ENCODE data around the gene ACAA1.
"Not testable (repeated sequence)": the region's sequence is repeated elsewhere in the genome, so short reads cannot be mapped to it uniquely, and the experiment has no call there.

The ACAA1 gene

DNA sequence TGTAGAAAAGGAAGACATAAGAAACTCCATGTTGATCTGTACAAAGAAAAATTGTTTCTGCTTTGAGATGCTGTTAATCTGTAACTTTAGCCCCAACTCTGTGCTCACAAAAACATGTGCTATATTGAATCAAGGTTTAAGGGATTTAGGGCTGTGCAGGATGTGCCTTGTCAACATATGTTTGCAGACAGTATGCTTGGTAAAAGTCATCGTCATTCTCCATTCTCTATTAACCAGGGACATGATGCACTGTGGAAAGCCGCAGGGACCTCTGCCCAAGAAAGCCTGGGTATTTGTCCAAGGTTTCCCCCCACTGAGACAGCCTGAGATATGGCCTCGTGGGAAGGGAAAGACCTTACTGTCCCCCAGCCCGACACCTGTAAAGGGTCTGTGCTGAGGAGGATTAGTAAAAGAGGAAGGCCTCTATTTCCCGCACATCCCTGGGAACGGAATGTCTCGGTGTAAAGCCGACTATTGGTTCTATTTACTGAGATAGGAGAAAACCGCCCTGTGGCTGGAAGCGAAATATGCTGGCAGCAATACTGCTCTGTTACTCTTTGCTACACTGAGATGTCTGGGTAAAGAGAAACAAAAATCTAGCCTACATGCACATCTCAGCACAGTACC lies 2.3 kb downstream of the ACAA1 start:
- not testable (repeated sequence) for DNase-seq

- no peak for DNase-seq
Observed at GRCh38 chr3:38133557-38134405, 3.1 kb downstream of the ACAA1 start.

DNA sequence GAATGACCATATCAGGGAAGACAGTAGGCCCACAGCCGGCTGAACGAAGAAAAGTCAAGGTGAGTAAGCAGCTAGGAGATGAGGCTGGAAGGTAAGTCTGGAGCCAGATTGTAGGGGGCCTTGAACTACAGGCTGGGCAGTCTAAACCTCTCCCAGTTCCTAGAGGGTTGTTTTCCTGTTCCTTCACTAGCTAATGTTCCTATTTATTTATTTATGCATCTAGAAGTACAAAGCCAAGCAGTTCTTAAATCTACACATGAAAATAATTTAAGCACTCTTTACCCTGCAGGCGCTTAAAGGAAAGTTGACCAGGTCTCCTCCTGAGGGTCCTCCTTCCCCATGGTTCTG lies 3.7 kb downstream of the ACAA1 start:
- DNase-seq, result no peak

- no peak for DNase-seq
Observed at GRCh38 chr3:38131621-38132369, 5.1 kb downstream of the ACAA1 start.

DNA sequence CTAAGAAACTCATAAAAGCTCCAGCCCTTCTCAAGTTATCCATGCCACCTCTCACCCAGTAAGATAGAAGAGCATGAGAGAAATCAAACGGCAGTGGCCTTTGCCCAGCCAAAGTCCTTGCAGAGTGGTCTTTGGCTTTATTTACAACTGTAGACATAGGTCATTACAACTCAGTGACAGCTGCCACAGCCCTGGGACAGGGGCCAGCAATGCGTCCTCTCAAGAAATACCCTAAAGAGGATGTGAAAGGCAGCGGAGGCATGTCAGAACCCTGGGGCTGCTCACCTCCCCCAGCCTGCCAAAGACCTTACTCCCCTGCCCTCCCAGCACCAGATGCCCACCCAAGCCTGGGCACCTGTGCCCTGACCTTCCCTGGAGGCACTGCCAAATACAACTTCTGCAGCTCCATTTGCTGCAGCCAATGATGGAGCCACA lies 6.3 kb downstream of the ACAA1 start:
- DNase-seq, result no peak

DNA sequence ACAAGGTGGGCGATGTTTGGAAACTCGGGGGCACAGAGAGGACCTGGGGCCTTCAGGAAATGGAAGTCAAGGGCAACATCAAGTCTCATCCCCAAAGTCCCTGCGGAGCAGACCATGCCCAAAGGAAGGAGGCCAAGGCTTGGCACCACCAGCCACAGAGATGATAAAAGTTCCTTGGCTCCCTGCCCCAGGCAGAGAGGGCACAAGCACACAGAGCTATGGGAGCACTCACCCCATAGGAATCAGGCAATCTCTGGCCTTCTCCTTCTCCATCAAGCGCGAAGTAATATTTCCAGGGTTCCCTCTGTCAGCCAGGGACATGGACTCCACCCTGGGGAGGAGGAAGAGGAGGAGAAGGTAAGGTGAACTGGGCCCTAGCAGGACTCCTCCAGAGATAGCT lies 7.9 kb downstream of the ACAA1 start:
- DNase-seq, result no peak

DNA sequence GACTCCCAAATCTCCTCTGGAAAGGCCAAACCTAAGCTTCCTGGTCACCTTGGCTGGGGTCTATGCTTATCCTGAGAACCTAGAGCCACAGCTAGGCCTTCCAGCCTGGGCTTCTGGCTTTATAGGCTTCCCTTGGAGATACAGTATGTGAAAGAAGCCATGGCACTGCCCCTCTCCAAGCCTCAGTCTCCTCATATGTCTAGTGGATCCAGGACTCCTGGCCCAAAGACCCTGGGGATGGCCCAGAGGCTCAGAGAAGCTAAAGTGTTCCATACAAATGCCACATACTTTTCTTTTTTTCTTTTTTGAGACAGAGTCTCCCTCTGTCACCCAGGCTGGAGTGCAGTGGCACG lies 8.6 kb downstream of the ACAA1 start:
- no peak for DNase-seq

GRCh38 chr3:38127611-38128302 lies 9.2 kb downstream of the ACAA1 start:
- DNase-seq, result no peak

- no peak for DNase-seq
Observed at GRCh38 chr3:38126121-38126892, 10.6 kb downstream of the ACAA1 start.

DNA sequence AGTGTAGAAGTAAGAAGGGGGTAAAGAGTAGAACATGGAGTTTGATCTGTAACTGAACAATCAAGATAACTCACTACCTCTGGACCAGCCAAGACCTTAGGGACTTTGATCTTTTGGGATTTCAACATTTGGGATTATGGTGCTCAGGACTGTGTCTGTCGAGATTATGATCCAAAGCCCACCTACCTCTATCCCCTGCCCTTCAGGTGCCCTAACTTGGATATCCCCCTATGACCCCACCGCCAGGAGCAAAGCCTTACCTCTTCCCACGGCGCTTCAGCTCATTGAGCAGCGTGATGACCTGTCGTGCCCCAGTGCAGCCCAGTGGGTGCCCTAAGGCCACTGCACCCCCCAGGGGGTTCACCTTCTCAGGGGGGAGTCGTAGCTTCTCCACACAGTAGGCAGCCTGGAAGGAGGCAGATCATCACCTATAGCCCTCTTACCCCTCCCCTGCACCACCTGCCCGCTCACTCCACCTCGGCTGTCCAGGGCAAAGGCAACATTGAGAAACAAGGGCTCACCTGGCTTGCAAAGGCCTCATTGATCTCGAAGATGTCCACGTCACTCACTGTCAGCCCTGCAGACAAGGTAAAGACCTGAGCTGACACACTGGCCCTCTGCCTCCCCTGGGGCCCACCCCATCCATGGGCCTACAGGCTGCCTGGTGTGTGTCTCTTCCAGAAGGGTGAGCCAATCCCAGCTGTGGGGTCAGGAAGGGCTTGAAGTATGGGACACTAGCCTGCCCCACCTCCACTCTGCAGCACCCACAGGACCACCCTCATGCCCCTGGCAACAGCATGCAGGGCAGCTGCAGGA lies 11.4 kb downstream of the ACAA1 start:
- DNase-seq, result no peak

DNA sequence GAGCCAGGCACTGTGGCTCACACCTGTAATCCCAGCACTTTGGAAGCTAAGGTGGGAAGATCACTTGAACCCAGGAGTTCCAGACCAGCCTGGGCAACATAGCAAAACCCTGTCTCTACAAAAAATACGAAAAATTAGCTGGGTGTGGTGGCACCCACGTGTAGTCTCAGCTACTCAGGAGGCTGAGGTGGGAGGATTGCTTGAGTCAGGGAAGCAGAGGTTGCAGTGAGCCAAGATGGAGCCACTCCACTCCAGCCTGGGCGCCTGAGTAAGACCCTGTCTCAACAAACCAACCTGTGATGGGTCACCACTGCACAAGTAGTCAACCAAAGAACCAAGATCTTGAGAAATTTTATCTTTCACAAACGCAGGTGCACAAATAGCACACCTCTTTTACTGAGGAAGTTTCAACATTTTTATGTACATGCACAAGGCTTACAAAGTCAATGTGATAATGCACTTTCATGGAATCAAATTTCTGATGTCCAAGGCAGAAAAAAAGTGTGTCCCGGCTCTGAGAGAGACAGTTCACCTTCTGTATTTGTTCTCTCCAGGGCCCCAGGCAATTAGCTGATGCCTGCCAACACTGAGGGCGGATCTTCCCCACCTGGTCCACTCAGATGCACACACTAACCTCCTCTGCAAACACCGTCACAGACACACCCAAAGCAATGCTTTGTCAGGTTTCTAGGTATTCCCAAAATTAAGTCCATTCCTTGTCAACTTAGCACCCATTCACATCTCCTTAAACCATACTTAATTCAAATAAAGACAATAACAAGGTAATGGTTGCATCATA lies 12.4 kb downstream of the ACAA1 start:
- no peak for DNase-seq

DNA sequence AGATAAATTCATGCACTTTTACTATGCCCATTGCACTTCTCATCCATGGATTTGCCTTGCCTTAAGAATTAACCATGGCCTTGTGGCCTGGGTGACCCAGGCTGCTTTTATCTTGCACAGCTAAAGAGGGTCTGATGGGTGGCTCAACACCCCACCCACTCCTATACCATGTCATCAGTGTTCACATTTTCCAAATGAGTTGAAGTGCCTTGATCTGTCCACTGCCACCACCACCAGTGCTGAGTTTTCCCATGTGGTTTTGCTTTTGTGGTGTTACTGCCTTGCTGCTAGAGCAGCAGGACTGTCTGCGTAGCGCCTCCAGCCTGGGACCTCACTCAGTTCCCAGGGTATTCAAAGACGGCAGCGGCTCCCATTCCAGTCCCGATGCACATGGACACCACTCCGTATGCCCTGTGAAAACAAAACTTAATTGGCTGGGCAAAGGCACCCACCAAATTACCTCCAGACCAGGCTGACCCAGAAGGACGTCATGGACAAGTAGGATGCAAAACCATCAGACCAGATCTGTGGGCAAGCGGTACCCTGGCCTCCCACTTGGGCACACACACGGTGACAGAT lies 14.1 kb downstream of the ACAA1 start:
- no peak for DNase-seq

- no peak for DNase-seq
Observed at GRCh38 chr3:38121832-38122461, 15.0 kb downstream of the ACAA1 start.

DNA sequence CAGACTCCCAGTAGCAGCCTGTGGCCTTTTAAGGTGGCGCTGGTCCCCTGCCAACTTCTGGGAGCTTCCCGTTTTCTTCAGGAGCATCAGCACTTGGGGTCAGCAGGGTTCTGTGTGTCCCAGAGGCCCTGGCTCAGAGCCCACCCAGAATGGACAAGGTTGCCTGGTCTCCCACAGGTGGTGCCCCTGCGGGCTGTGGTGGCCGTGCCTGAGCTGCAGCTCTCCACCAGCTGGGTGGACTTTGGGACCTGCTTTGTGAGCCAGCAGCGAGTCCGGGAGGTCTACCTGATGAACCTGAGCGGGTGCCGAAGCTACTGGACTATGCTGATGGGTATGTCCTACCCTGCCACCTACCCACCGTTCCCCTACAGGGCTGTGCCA lies 15.5 kb downstream of the ACAA1 start:
- no peak for DNase-seq

DNA sequence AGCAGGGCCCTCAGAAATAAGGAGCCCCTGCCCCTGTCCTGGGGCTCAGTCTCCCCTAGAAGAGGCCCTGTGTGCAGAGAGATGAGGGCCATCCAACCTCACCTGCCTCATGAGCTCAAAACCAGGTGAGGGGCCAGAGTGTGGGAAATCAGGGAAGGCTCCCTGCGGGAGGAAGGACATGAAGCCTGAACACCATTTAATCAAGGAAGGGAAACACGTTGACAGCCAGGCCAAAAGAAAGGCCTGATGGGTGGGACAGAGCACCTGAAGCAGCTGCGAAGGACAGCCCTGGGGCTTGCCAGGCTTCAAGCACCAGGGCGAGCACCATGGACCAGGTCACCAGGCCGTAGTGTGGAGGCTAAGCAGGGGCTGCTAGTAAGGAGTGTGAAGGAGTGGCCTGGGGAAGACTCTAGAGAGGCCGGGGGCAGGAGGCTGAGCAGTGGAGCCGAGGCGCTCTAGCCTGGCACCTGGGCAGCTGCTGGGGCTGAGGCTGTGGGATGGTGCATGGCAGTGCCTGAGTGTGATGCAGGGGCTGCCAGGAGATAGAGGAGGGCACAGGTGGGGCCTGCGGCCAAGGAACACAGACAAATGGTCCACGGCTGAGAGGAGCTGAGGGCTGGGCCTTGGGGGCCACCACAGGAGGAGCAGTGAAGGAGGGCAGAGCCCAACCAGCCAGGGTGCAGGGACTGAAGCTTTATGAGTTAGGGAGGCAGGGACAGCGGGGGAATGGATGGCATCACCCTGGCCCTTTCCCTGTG lies 16.1 kb downstream of the ACAA1 start:
- no peak for DNase-seq

GRCh38 chr3:38119821-38120692 lies 16.9 kb downstream of the ACAA1 start:
- no peak for DNase-seq

DNA sequence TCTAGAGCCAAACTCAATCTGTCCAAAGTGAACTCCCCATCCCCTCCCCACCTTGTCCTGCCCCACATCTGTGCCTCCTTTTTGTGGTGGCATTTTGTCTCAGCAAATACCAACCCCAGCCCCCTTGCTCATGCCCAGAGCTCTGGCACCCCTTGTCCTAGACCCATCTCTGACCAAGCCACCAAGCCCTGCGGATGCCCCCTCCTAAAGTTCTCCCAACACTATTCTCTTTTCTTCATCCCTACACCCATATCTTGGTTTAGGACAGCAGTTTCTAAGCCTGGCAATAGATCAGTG lies 17.7 kb downstream of the ACAA1 start:
- DNase-seq, result no peak
